ENCODE data around the gene RNASE8. TPM values are rescaled to one million over a fixed set of nuclear protein-coding genes. Genes with fewer than 3 reads are reported as not detected.

RNASE8 gene
- total RNA-seq, 2 donors from 2014 or later = not detected

DNA sequence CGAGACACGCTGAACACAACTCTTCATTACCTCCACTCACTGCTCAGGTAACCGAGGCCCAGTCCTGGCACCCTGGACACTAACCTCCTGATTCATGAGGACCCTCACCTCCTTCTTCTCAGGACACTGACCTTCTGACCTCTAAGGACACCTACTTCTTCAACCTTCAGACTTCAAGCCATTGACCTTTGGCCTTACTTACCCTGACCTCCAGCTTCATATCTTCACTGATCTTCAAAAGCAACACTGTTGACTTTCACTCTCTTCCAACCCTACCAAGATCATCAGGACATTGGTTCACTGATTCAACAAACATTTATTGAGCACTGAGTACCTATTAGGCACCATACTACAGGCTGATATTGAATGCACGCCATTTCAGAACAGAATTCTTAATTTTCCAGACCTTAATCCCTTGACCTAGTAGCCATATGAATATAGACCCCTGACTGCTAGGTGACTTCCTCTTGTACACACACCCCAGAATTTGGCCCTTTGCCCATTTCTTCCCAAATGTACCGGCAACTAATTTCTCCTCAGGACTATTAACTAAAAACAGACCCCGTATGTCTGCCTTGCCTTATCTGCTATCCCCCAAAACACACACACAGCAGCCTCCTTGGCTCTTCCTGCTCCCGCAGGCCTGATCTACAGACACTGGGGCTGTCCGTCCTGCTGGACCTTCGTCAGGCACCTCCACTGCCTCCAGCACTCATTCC lies 18.3 kb downstream of the RNASE8 start:
- Mint-ChIP-seq H3K4me1 (peaks cover 11% of the 10 kb centered on the region), H3K4me3 (no peak overlapping the region), H3K27ac (no peak overlapping the region)

GRCh38 chr14:21077672-21078071 lies 20.1 kb downstream of the RNASE8 start:
- H3K36me3 Mint-ChIP-seq (ENCODE audit: low read depth) = peaks cover 77% of the 10 kb centered on the region
- Histone ChIP-seq H3K9ac (ENCODE audit: extremely low read depth, low read length, poor library complexity, severe bottlenecking) (no peak overlapping the region), H3K4me3 (ENCODE audit: low read length) (no peak overlapping the region), H3K4me1 (ENCODE audit: control insufficient read depth, insufficient read depth, low read length) (no peaks in the 10 kb centered on the region), H3K36me3 (ENCODE audit: control insufficient read depth, insufficient read depth, low read length) (peaks cover 91% of the 10 kb centered on the region), H3K9me3 (ENCODE audit: control insufficient read depth, low read length) (no peaks in the 10 kb centered on the region), H3K27ac (ENCODE audit: low read depth, low read length) (no peak overlapping the region), H3K27me3 (ENCODE audit: control insufficient read depth, insufficient read depth, low read length, poor library complexity, severe bottlenecking) (no peaks in the 10 kb centered on the region)
- no peak overlapping the region for H3K4me3 Mint-ChIP-seq
- H3K4me1 Mint-ChIP-seq = no peaks in the 10 kb centered on the region
- no peak overlapping the region for H3K27ac Mint-ChIP-seq
- H3K9me3 Mint-ChIP-seq = no peaks in the 10 kb centered on the region
- 83 to 91% methylated on average over 2 of the region's 2 CpGs for WGBS, 2 experiments (ENCODE audit: insufficient coverage in 1 of 2, insufficient read length in 1 of 2)
- TF ChIP-seq, protein P1, sequence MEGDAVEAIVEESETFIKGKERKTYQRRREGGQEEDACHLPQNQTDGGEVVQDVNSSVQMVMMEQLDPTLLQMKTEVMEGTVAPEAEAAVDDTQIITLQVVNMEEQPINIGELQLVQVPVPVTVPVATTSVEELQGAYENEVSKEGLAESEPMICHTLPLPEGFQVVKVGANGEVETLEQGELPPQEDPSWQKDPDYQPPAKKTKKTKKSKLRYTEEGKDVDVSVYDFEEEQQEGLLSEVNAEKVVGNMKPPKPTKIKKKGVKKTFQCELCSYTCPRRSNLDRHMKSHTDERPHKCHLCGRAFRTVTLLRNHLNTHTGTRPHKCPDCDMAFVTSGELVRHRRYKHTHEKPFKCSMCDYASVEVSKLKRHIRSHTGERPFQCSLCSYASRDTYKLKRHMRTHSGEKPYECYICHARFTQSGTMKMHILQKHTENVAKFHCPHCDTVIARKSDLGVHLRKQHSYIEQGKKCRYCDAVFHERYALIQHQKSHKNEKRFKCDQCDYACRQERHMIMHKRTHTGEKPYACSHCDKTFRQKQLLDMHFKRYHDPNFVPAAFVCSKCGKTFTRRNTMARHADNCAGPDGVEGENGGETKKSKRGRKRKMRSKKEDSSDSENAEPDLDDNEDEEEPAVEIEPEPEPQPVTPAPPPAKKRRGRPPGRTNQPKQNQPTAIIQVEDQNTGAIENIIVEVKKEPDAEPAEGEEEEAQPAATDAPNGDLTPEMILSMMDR (conservative IDR thresholded peaks at IDR 0.05) = no peak
- no peak for DNase-seq
- no peaks in the 10 kb centered on the region for H3K27me3 Mint-ChIP-seq (ENCODE audit: insufficient read depth)

More for the DNA sequence above, 18.3 kb downstream of the RNASE8 start:
- Mint-ChIP-seq H3K27me3 (ENCODE audit: insufficient read depth) (no peaks in the 10 kb centered on the region), H3K9me3 (no peaks in the 10 kb centered on the region), H3K36me3 (ENCODE audit: low read depth) (peaks cover 68% of the 10 kb centered on the region)
- no peaks in the 10 kb centered on the region for H3K27me3 ChIP-seq (ENCODE audit: control insufficient read depth, insufficient read depth, low read length, poor library complexity, severe bottlenecking)
- no peak overlapping the region for H3K4me3 ChIP-seq (ENCODE audit: low read length)
- TF ChIP-seq, protein P1 (conservative IDR thresholded peaks at IDR 0.05) = no peak
- no peaks in the 10 kb centered on the region for H3K4me1 ChIP-seq (ENCODE audit: control insufficient read depth, insufficient read depth, low read length)
- 93% methylated on average over 8 to 9 of the region's 9 CpGs for WGBS, 2 experiments (ENCODE audit: insufficient coverage in 1 of 2, insufficient read length in 1 of 2)
- DNase-seq = no peak
- no peaks in the 10 kb centered on the region for H3K9me3 ChIP-seq (ENCODE audit: control insufficient read depth, low read length)
- peaks cover 74% of the 10 kb centered on the region for H3K36me3 ChIP-seq (ENCODE audit: control insufficient read depth, insufficient read depth, low read length)
- no peak overlapping the region for H3K27ac ChIP-seq (ENCODE audit: low read depth, low read length)
- H3K9ac ChIP-seq (ENCODE audit: extremely low read depth, low read length, poor library complexity, severe bottlenecking) = no peak overlapping the region

DNA sequence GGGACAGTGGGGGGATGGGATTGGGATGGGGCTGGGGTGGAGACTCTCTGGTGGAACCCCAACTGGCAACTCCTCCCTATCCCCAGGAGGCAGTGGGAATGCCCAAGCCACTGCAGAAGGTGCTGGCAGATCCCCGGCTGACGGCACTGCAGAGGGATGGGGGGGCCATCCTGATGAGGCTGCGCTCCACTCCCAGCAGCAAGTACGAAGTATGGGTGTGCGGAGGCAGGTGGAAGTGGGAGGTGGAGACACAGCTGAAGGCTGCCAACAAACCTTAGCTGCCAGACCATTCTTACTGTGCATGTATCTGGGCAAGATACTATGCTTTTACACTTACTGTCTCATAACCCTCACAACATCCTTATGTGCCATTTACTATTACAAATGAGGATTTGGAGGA lies 20.7 kb downstream of the RNASE8 start:
- Histone ChIP-seq H3K4me1 (ENCODE audit: control insufficient read depth, insufficient read depth, low read length) (no peaks in the 10 kb centered on the region), H3K27ac (ENCODE audit: low read depth, low read length) (no peak overlapping the region), H3K9ac (ENCODE audit: extremely low read depth, low read length, poor library complexity, severe bottlenecking) (no peak overlapping the region), H3K36me3 (ENCODE audit: control insufficient read depth, insufficient read depth, low read length) (peaks cover 91% of the 10 kb centered on the region), H3K27me3 (ENCODE audit: control insufficient read depth, insufficient read depth, low read length, poor library complexity, severe bottlenecking) (no peaks in the 10 kb centered on the region), H3K9me3 (ENCODE audit: control insufficient read depth, low read length) (no peaks in the 10 kb centered on the region), H3K4me3 (ENCODE audit: low read length) (no peak overlapping the region)
- Mint-ChIP-seq H3K36me3 (ENCODE audit: low read depth) (peaks cover 80% of the 10 kb centered on the region), H3K4me1 (no peaks in the 10 kb centered on the region), H3K9me3 (no peaks in the 10 kb centered on the region), H3K27me3 (ENCODE audit: insufficient read depth) (no peaks in the 10 kb centered on the region), H3K27ac (no peak overlapping the region), H3K4me3 (no peak overlapping the region)
- 94% methylated on average over 5 of the region's 5 CpGs; no CpG with 5 or more reads in 1 of the 2 experiments for WGBS, 2 experiments (ENCODE audit: insufficient coverage in 1 of 2, insufficient read length in 1 of 2)
- TF ChIP-seq, protein P1 (conservative IDR thresholded peaks at IDR 0.05) = no peak
- no peak for DNase-seq

All from endodermal cell (in vitro differentiated cells).